Panc1 (cell line): ENCODE data around the gene NGB.

Experiments
- POLR2AphosphoS5 ChIP-seq: IDR thresholded peaks from 2 replicates; pipeline ENCODE4 v1.6.1; 2012; ENCODE audit warnings: mild to moderate bottlenecking, low read depth, low read length, moderate library complexity
- SIN3A ChIP-seq: IDR thresholded peaks from 2 replicates; pipeline ENCODE4 v1.6.1; 2012; ENCODE audit warnings: low read depth, mild to moderate bottlenecking, low read length, moderate library complexity, borderline replicate concordance; ENCODE audit not compliant: insufficient read depth
- TCF7L2 ChIP-seq: IDR thresholded peaks from 2 replicates; pipeline ENCODE4 v1.6.1; 2011; ENCODE audit warnings: mild to moderate bottlenecking, low read depth, low read length, inconsistent platforms
- TF ChIP-seq, protein P1 (sequence below): fragments of 450-650 bp; IDR thresholded peaks from 2 replicates; pipeline ENCODE4 v1.5.1; 2017; ENCODE audit warnings: mild to moderate bottlenecking
- TF ChIP-seq, protein P2 (sequence below), 2 experiments: IDR thresholded peaks; 2 replicates each; pipeline ENCODE4 v1.6.1; 2011 to 2012; ENCODE audit warnings: low read depth in 2 of 2, control low read depth in 1 of 2, low read length in 1 of 2, mild to moderate bottlenecking in 1 of 2, moderate library complexity in 1 of 2; ENCODE audit not compliant: insufficient read depth in 1 of 2

DNA sequence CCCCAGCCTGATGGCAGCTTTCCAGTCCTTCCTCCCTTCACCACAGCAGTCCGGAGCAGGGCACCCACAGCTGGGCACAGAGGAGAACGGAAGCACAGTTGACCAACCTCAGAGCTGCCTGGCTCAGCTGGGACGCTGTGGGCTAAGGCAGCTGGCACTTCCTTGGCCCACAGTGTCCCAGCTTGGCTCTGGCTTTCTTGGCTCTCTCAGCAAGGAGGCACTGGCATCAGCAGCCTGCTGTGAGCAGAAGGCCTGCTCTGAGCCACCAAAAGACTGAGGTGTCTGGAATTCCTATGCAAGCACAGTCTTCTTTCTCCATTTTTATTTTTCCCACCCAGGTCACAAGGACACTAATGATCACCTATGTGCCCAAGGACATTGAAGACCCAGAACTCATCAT, 32.6 kb downstream of the NGB start:
- TF ChIP-seq, protein P1, sequence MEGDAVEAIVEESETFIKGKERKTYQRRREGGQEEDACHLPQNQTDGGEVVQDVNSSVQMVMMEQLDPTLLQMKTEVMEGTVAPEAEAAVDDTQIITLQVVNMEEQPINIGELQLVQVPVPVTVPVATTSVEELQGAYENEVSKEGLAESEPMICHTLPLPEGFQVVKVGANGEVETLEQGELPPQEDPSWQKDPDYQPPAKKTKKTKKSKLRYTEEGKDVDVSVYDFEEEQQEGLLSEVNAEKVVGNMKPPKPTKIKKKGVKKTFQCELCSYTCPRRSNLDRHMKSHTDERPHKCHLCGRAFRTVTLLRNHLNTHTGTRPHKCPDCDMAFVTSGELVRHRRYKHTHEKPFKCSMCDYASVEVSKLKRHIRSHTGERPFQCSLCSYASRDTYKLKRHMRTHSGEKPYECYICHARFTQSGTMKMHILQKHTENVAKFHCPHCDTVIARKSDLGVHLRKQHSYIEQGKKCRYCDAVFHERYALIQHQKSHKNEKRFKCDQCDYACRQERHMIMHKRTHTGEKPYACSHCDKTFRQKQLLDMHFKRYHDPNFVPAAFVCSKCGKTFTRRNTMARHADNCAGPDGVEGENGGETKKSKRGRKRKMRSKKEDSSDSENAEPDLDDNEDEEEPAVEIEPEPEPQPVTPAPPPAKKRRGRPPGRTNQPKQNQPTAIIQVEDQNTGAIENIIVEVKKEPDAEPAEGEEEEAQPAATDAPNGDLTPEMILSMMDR, result no peak
- TF ChIP-seq POLR2AphosphoS5 (no peak), TCF7L2 (no peak), SIN3A (no peak)
- TF ChIP-seq, protein P2, sequence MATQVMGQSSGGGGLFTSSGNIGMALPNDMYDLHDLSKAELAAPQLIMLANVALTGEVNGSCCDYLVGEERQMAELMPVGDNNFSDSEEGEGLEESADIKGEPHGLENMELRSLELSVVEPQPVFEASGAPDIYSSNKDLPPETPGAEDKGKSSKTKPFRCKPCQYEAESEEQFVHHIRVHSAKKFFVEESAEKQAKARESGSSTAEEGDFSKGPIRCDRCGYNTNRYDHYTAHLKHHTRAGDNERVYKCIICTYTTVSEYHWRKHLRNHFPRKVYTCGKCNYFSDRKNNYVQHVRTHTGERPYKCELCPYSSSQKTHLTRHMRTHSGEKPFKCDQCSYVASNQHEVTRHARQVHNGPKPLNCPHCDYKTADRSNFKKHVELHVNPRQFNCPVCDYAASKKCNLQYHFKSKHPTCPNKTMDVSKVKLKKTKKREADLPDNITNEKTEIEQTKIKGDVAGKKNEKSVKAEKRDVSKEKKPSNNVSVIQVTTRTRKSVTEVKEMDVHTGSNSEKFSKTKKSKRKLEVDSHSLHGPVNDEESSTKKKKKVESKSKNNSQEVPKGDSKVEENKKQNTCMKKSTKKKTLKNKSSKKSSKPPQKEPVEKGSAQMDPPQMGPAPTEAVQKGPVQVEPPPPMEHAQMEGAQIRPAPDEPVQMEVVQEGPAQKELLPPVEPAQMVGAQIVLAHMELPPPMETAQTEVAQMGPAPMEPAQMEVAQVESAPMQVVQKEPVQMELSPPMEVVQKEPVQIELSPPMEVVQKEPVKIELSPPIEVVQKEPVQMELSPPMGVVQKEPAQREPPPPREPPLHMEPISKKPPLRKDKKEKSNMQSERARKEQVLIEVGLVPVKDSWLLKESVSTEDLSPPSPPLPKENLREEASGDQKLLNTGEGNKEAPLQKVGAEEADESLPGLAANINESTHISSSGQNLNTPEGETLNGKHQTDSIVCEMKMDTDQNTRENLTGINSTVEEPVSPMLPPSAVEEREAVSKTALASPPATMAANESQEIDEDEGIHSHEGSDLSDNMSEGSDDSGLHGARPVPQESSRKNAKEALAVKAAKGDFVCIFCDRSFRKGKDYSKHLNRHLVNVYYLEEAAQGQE (IDR thresholded peaks at IDR 0.05; ENCODE audit: insufficient read depth in 1 of 2, low read depth in 2 of 2, low read length in 1 of 2), result no peak
